Activated CD4-positive, alpha-beta T cell treated with anti-CD3 and anti-CD28 coated beads, Interleukin-2, amount 50 U/mL, for 16 hours (primary cell): Measurements from ENCODE around the gene DZIP1L.

Experiments
- DNase-seq: peaks from one replicate; pipeline ENCODE4 v3.0.0-alpha.2; 2020

DZIP1L gene

DNA sequence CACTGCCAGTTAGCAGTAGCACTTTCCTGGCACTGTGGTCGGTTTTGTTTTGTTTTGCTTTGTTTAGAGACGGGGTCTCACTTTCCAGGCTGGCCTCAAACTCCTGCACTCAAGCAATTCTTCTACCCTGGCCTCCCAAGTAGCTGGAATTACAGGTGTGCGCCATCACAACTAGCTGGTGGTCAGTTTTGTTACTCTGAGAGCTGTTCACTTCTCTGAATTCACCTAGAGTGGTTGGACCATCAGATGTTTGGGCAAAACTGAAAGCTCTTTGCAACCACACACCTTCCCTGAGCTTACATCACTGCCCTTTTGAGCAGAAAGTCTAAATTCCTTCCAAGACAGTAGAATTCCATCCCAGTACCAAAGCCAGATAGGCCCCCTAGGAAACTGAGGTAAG lies 82.8 kb downstream of the DZIP1L start:
- DNase-seq = no peak

DNA sequence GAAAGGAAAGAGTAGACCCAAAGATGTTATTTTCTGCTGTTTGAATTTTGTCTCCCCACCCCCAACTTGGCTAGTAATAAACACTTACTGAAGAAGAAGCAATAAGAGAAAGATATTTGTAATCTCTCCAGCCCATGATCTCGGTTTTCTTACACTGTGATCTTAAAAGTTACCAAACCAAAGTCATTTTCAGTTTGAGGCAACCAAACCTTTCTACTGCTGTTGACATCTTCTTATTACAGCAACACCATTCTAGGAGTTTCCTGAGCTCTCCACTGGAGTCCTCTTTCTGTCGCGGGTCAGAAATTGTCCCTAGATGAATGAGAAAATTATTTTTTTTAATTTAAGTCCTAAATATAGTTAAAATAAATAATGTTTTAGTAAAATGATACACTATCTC lies 83.9 kb downstream of the DZIP1L start:
- DNase-seq = no peak

DNA sequence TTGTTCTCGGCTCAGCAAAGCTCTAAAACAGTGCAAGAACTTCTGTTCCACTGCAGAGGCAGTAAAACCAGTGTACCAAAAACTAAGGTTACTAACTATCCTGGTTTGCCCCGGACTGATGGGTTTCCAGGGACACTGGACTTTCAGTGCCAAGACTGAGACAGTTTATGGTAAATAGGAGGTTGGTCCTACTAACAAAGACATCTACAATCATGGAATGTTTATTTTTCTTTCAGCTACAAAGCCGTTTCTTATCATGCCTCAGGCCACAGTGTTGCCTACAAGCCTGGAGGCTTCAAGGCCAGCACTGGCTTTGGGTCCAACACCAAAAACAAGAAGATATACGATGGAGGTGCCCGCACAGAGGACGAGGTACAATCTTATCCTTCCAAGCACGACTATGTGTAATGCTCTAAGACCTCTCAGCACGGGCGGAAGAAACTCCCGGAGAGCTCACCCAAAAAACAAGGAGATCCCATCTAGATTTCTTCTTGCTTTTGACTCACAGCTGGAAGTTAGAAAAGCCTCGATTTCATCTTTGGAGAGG lies 84.6 kb downstream of the DZIP1L start:
- no peak for DNase-seq

DNA sequence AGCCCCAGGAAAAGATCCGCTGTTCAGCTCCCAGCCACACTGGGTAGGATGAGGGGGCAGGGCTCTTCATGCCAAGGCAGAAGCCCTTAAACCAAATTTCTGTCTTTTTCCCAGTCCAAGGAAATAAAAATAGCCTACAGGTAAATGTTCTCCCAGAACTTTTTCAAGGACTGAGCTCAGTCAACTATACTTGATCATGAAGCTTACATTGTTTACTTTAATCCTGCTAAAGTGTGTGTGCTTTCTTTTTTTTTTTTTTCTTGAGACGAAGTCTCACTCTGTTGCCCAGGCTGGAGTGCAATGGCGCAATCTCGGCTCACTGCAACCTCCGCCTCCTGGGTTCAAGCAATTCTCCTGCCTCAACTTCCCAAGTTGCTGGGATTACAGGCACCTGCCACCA lies 87.6 kb downstream of the DZIP1L start:
- DNase-seq = no peak

DNA sequence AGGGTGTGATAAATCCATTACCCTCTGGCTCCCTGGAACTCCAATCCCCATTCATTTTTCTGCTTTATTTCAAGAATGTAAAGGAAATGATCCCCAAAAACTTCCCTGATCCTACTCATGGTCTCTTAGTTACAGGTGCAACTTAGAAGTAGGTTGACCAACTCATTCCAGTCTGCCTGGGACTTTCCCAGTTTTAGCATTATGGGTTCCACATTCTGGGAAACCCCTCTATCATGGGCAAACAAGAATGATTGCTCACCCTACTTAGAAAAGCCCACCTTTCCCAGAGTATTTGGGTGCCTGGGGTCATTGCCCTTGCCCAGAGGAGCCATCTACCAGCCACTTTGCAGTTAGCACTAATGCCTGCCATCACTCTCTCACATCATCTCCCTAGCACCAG lies 89.9 kb downstream of the DZIP1L start:
- no peak for DNase-seq

DNA sequence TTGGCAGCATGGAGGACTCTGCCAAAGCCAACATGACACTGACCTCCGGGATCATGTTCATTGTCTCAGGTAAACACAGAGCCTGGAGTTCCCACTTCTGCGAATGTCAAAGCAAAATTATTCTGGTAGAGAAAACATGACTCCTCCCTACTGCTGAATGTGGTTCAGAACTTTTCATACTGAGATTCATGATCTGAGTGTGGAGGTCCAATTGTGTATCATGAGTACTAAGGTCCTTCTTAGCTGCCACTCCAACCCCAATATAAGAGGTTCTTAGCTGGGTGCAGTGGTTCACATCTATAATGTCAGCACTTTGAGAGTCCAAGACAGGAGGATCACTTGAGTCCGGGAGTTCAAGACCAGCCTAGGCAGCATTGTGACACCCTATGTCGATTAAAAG lies 91.7 kb downstream of the DZIP1L start:
- no peak for DNase-seq

DNA sequence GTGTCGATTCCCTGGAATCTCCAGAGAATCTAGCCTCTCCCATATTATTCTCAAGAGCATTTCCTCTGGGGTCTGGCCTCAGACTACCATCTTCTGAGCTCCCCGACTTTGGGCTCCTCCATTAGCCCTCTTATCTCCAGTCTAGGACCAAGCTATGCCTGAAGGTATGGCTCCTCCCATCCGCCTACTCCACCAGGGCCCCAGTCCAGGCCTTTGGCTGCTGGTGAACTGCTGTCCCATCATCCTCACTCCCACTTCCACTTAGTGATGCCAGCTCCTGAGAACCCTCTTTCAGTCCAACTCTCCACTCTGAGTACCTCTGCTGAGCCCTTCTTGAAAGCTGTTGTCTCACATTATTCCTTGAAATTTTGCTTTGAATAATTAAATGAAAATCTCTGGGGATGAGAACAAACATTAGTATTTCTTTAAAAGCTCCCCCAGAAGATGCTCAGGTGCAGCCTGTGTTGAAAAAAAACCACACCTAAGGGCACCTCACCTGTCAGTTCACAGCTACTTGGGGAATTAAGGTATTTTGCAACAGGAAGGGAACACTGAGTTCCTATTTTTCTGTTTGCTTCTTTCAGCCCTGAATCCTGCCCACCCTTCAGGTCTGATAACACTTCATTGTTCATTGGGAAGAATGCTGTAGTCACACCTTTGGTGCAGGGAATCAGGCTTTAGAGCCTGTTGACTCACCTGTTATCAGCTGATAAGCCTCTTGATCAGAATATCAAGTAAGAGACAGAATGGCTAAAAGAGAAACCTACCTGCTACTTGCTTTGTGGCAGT lies 95.9 kb downstream of the DZIP1L start:
- DNase-seq = no peak

DNA sequence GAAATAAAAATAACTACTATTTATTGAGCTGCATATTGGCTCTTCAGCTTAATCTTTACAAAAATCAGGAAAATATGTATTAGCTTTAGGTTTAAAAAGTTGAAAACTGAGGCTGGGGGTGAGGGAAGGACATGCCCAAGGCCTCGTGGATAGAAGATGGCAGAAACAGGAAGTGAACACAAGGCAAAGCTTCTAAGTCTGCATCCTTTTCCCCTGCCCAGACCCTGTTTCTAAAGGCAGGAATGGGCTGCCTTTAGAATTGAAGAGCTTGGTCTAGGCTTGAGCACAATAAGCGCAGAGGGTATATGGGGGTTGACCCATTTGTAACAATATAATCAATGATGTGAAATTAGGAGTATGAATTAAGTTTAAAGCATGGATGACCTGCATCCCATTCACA lies 99.3 kb downstream of the DZIP1L start:
- DNase-seq = no peak

DNA sequence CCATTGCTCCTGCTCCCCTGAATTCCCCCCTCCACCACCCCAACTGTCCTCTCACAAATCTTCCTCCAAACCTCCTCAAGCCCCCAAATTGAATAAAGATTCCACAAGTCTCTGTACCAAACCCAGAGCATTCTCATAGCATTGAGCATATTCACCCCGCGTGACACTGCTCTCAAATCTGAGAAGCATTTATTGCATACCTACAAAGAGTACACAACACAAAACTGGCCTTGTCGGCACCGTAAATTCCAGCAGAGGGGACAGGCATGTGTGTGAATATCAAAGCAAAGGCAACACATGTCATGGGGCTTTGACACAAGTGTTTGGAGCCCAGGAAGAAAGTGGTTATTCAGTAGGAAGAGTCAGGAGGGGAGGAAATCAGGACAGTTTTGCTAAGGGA lies 102.9 kb downstream of the DZIP1L start:
- DNase-seq = no peak
